B cell (primary cell): ENCODE measurements around the gene UBE2E3. TPM values are rescaled to one million over a fixed set of nuclear protein-coding genes. Genes with fewer than 3 reads are reported as not detected.

ENCODE experiments used
- ATAC-seq: fragments of 200-7000 bp; cut with Tn5 transposase; one replicate; pipeline ENCODE4 v1.10.0; 2021; ENCODE audit warnings: low read depth, mild to moderate bottlenecking, moderate number of reproducible peaks, moderate library complexity
- CTCF ChIA-PET: fragments of 350-600 bp; sonication (Branson Sonifier 250); formaldehyde crosslinking; loops from one replicate; lab custom pipeline; 2021; ENCODE audit warnings: antibody characterized with exemption, inconsistent platforms; lab: Charles Lee
- POLR2A ChIA-PET: fragments of 350-600 bp; sonication (Branson Sonifier 250); formaldehyde crosslinking; loops from one replicate; lab custom pipeline; 2021; ENCODE audit warnings: antibody characterized with exemption; lab: Charles Lee
- DNase-seq: peaks from one replicate; pipeline ENCODE4 v3.0.0; 2013
- H2AFZ ChIP-seq: 2 replicates; pipeline ENCODE4 v1.6.1; 2012; ENCODE audit warnings: mild to moderate bottlenecking, low read depth, low read length; ENCODE audit not compliant: insufficient read depth, poor library complexity, severe bottlenecking
- H3K27ac ChIP-seq, 2 donors: 1 replicate in 1 of 2; 2 replicates in 1 of 2; pipeline ENCODE4 v1.5.1; 2012 to 2013; ENCODE audit warnings: low read length in 2 of 2, mild to moderate bottlenecking in 2 of 2, moderate library complexity in 1 of 2
- H3K27me3 ChIP-seq, 4 experiments: fragments of 200-600 bp in 1 of 4; sonication (generic) in 1 of 4; replicated peaks in 1 of 4; 1 replicate in 2 of 4; 2 replicates in 2 of 4; pipeline versions ENCODE4 v1.6.1 to v1.7.0; 2013 to 2016; ENCODE audit warnings: low read length in 3 of 4, mild to moderate bottlenecking in 2 of 4, mixed read lengths in 1 of 4, moderate library complexity in 1 of 4; ENCODE audit not compliant: insufficient read depth in 4 of 4, control insufficient read depth in 3 of 4; ENCODE audit errors: control extremely low read depth in 1 of 4
- H3K36me3 ChIP-seq, 2 experiments: replicated peaks in 1 of 2; 1 replicate in 1 of 2; 2 replicates in 1 of 2; pipeline versions ENCODE4 v1.6.1 to v1.7.1; 2013; ENCODE audit warnings: low read length in 1 of 2; ENCODE audit not compliant: insufficient read depth in 2 of 2, control insufficient read depth in 1 of 2; ENCODE audit errors: control extremely low read depth in 1 of 2, extremely low read depth in 1 of 2
- H3K4me1 ChIP-seq, 2 donors: fragments of 200-600 bp in 1 of 2; sonication (generic) in 1 of 2; 1 replicate in 1 of 2; 2 replicates in 1 of 2; pipeline versions ENCODE4 v1.5.1 to v1.6.1; 2013 to 2017; ENCODE audit warnings: low read length in 2 of 2; ENCODE audit not compliant: control insufficient read depth in 2 of 2, insufficient read depth in 2 of 2
- H3K4me2 ChIP-seq: replicated peaks from 2 replicates; pipeline ENCODE3; 2012; ENCODE audit warnings: mild to moderate bottlenecking, low read depth, low read length; ENCODE audit not compliant: poor library complexity, severe bottlenecking
- H3K4me3 ChIP-seq, 5 experiments: fragments of 200-600 bp in 1 of 5; sonication (generic) in 1 of 5; 1 replicate in 3 of 5; 2 replicates in 2 of 5; pipeline versions ENCODE4 v1.5.1 to v1.7.0; 2011 to 2016; ENCODE audit warnings: low read length in 4 of 5, mild to moderate bottlenecking in 4 of 5, low read depth in 2 of 5, control low read depth in 1 of 5, moderate library complexity in 1 of 5; ENCODE audit not compliant: insufficient read depth in 1 of 5; ENCODE audit errors: control extremely low read depth in 1 of 5, extremely low read depth in 1 of 5
- H3K79me2 ChIP-seq: fragments of 200-600 bp; sonication (generic); one replicate; pipeline ENCODE4 v1.6.0; 2016; ENCODE audit warnings: low read length; ENCODE audit not compliant: control insufficient read depth, insufficient read depth
- H3K9ac ChIP-seq: fragments of 200-600 bp; sonication (generic); 2 replicates; pipeline ENCODE4 v1.6.1; 2017; ENCODE audit warnings: mild to moderate bottlenecking, low read length, moderate library complexity
- H3K9me3 ChIP-seq, 3 donors: one replicate each; pipeline versions ENCODE4 v1.6.1 to v1.7.1; 2013; ENCODE audit warnings: low read length in 2 of 3; ENCODE audit not compliant: control insufficient read depth in 2 of 3, insufficient read depth in 1 of 3; ENCODE audit errors: control extremely low read depth in 1 of 3
- H4K20me1 ChIP-seq: 2 replicates; pipeline ENCODE4 v1.6.0; 2012; ENCODE audit warnings: mild to moderate bottlenecking, low read length; ENCODE audit not compliant: insufficient read depth, control insufficient read depth, poor library complexity, severe bottlenecking
- H3K27ac Mint-ChIP-seq: one replicate; pipeline ENCODE4 v1.8.0; 2021; ENCODE audit warnings: mixed read lengths
- H3K27me3 Mint-ChIP-seq: one replicate; pipeline ENCODE4 v1.8.0; 2021; ENCODE audit warnings: mixed read lengths
- H3K4me1 Mint-ChIP-seq: one replicate; pipeline ENCODE4 v1.8.0; 2021; ENCODE audit warnings: mixed read lengths
- H3K4me3 Mint-ChIP-seq: one replicate; pipeline ENCODE4 v1.8.0; 2021; ENCODE audit warnings: mixed read lengths
- H3K9me3 Mint-ChIP-seq: one replicate; pipeline ENCODE4 v1.8.0; 2022; ENCODE audit warnings: mixed read lengths; ENCODE audit not compliant: insufficient read depth
- EZH2 ChIP-seq: IDR thresholded peaks from 2 replicates; pipeline ENCODE4 v1.6.1; 2012; ENCODE audit warnings: borderline replicate concordance, low read depth, mild to moderate bottlenecking, moderate library complexity, low read length; ENCODE audit not compliant: insufficient read depth, poor library complexity, severe bottlenecking
- WGBS: methylation state at CpG from one replicate; pipeline ENCODE4 v1.1.5; 2013; ENCODE audit warnings: missing lambda C conversion rate; ENCODE audit not compliant: insufficient coverage; 5-methylcytosine and 5-hydroxymethylcytosine counted together
- intact Hi-C: fragments of 100-400 bp; cut with micrococcal nuclease; formaldehyde crosslinking; loops from one replicate; pipeline ENCODE4 v1.10.0; 2022
- polyA plus RNA-seq: library from polyadenylated mRNA; depleted of rRNA; stranded (reverse); fragments of >200 nt; gene quantifications from 2 replicates; pipeline ENCODE4 v1.2.3, GENCODE V29; 2012
- total RNA-seq, 2 donors: library from RNA; stranded (reverse); fragments of 120-200 nt in 1 of 2; gene quantifications; 1 replicate in 1 of 2; 2 replicates in 1 of 2; pipeline versions ENCODE4 v1.2.3 to v1.2.4, GENCODE V29; 2013 to 2022
- TF ChIP-seq, protein P1 (sequence below): fragments of 200-600 bp; IDR thresholded peaks from one replicate; pipeline ENCODE4 v1.8.0; 2022; ENCODE audit warnings: antibody characterized with exemption, mild to moderate bottlenecking

Gene UBE2E3
- total and polyA plus RNA-seq, 2 donors (not counting 1 experiment from before 2014, with no cell fraction given): 26.7 to 31.6 TPM

DNA sequence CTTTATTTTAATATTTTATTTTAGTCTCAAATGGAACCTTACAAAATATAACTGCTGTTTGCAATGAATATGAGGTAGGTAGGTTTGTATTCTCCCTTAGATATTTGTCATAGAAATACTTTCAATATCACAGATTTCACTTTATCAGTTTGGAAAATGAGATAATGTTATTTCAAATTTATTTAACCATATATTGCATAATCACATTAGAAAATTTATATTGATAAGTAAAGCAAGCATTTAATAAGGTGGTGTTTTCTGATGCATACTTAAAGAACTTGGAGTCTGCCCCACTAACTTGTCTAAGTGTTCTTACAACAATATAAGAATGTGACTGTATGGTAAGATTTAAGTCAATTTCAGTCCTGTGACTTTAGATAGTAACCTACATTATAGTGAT, 85.1 kb downstream of the UBE2E3 start:
- POLR2A ChIA-PET: no interaction called here
- no peaks in the 10 kb centered on the region for H3K79me2 ChIP-seq
- Mint-ChIP-seq H3K4me1 (no peaks in the 10 kb centered on the region), H3K4me3 (no peak overlapping the region), H3K27ac (no peak overlapping the region), H3K9me3 (no peaks in the 10 kb centered on the region), H3K27me3 (no peaks in the 10 kb centered on the region)
- intact Hi-C loops: no loop called here
- CTCF ChIA-PET: no interaction called here
- no peak overlapping the region for H3K9ac ChIP-seq
- no peak overlapping the region for H3K27ac ChIP-seq
- no peak overlapping the region for H3K4me3 ChIP-seq
- H3K9me3 ChIP-seq: no peaks in the 10 kb centered on the region
- H2AFZ ChIP-seq: no peak overlapping the region
- no peak overlapping the region for H3K4me2 ChIP-seq
- ATAC-seq (no peak), DNase-seq (no peak)
- H3K27me3 ChIP-seq: no peaks in the 10 kb centered on the region
- H4K20me1 ChIP-seq: no peaks in the 10 kb centered on the region
- no peak for TF ChIP-seq EZH2
- TF ChIP-seq, protein P1, sequence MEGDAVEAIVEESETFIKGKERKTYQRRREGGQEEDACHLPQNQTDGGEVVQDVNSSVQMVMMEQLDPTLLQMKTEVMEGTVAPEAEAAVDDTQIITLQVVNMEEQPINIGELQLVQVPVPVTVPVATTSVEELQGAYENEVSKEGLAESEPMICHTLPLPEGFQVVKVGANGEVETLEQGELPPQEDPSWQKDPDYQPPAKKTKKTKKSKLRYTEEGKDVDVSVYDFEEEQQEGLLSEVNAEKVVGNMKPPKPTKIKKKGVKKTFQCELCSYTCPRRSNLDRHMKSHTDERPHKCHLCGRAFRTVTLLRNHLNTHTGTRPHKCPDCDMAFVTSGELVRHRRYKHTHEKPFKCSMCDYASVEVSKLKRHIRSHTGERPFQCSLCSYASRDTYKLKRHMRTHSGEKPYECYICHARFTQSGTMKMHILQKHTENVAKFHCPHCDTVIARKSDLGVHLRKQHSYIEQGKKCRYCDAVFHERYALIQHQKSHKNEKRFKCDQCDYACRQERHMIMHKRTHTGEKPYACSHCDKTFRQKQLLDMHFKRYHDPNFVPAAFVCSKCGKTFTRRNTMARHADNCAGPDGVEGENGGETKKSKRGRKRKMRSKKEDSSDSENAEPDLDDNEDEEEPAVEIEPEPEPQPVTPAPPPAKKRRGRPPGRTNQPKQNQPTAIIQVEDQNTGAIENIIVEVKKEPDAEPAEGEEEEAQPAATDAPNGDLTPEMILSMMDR: no peak
- H3K4me1 ChIP-seq: no peaks in the 10 kb centered on the region
- peaks cover 0 to 3% of the 10 kb centered on the region in 2 experiments for H3K36me3 ChIP-seq

DNA sequence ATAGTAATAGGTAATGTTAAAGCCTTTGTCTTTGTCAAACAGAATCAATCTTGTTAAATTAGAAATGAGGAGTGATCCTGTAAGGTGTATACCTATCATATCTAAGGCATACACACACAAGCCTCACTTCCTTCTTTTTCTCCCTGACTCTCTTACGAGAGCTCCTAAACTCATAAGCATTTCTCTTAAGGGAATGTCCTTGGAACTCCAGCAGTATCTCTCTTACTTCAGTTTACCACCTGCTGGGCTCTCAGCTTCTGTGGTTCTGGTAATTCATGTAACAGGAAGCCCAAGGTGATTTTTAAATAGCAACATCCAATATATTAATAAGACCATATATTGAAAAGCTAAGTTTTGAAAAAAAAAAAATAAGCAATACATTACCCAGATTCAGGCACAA, 85.9 kb downstream of the UBE2E3 start:
- ChIA-PET CTCF (interaction anchor here (1.3 kb wide), 1 partner anchor 942 kb away, joined by 4 read pairs; no protein-coding TSS in a partner anchor), POLR2A (no interaction called here)
- ATAC-seq (no peak), DNase-seq (no peak)
- Histone ChIP-seq H3K9me3 (no peaks in the 10 kb centered on the region), H3K27me3 (no peaks in the 10 kb centered on the region), H3K4me3 (no peak overlapping the region), H3K9ac (no peak overlapping the region), H2AFZ (no peak overlapping the region), H3K79me2 (no peaks in the 10 kb centered on the region), H4K20me1 (no peaks in the 10 kb centered on the region), H3K27ac (no peak overlapping the region), H3K4me2 (no peak overlapping the region), H3K36me3 (peaks cover 0 to 3% of the 10 kb centered on the region in 2 experiments), H3K4me1 (no peaks in the 10 kb centered on the region)
- Mint-ChIP-seq H3K27me3 (no peaks in the 10 kb centered on the region), H3K4me3 (no peak overlapping the region), H3K9me3 (no peaks in the 10 kb centered on the region), H3K27ac (no peak overlapping the region), H3K4me1 (no peaks in the 10 kb centered on the region)
- TF ChIP-seq, protein P1: no peak
- TF ChIP-seq EZH2: no peak
- WGBS: no CpG with 5 or more reads among the region's 1 CpG
- intact Hi-C loops: no loop called here
